ENCODE results near the gene SPATA45. TPM values are rescaled to one million over a fixed set of nuclear protein-coding genes. Genes with fewer than 3 reads are reported as not detected.
"Not testable (repeated sequence)": the region's sequence is repeated elsewhere in the genome, so short reads cannot be mapped to it uniquely, and the experiment has no call there.

SPATA45 gene
- total and polyA plus RNA-seq, 3 donors from 2014 or later: 3.2 to 14.3 (median 11.1) TPM

GRCh38 chr1:212853658-212854057, 6.2 kb upstream of the SPATA45 start:
- TF ChIP-seq CTCF (IDR thresholded peaks at IDR 0.05) (no peak), POLR2A (IDR thresholded peaks at IDR 0.05) (no peak)
- H3K4me1 ChIP-seq: no peaks in the 10 kb centered on the region
- no peak overlapping the region for H3K27ac ChIP-seq
- intact Hi-C loops (cut with DNase I; ENCODE audit: low total_unique reads): no loop called here
- H3K9me3 ChIP-seq: no peaks in the 10 kb centered on the region
- peak; percentile 23 for DNase-seq
- H3K4me3 ChIP-seq: no peak overlapping the region
- H3K36me3 ChIP-seq (ENCODE audit: low read depth, missing control alignments): no peaks in the 10 kb centered on the region
- no peaks in the 10 kb centered on the region for H3K27me3 ChIP-seq
- WGBS, 2 donors: 69 to 81% methylated on average over 5 of the region's 5 CpGs

DNA sequence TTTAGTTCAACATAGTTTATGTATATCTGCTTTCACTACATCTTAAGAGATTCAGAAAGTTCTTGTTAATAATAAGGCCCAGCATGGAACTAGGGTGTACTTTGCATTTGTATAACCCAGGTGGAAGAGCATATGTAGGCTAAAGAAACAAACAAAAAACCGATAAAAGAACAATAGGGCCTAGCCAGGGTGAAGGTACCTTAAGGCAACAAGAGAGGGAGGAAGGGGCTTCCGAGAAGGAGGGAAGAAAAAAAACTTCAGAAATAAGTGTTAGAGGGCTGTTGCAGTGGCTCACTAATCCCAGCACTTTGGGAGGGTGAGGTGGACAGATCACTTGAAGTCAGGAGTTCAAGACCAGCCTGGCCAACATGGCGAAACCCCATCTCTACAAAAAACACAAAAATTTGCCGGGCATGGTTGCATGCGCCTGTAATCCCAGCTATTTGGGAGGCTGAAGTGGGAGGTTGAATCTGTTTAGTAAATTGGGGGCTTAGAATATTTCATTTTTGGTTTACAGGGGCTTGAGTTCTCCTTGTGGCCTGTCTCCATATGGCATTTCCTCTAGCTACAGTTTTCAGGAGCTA, 4.7 kb upstream of the SPATA45 start:
- no peak for DNase-seq
- Histone ChIP-seq H3K27ac (no peak overlapping the region), H3K27me3 (no peaks in the 10 kb centered on the region), H3K36me3 (ENCODE audit: low read depth, missing control alignments) (no peaks in the 10 kb centered on the region), H3K4me3 (no peak overlapping the region), H3K4me1 (no peaks in the 10 kb centered on the region), H3K9me3 (no peaks in the 10 kb centered on the region)
- WGBS, 2 donors: 92% methylated on average over 5 of the region's 5 CpGs
- intact Hi-C loops (cut with DNase I; ENCODE audit: low total_unique reads): no loop called here
- TF ChIP-seq POLR2A (IDR thresholded peaks at IDR 0.05) (no peak), CTCF (IDR thresholded peaks at IDR 0.05) (no peak)

DNA sequence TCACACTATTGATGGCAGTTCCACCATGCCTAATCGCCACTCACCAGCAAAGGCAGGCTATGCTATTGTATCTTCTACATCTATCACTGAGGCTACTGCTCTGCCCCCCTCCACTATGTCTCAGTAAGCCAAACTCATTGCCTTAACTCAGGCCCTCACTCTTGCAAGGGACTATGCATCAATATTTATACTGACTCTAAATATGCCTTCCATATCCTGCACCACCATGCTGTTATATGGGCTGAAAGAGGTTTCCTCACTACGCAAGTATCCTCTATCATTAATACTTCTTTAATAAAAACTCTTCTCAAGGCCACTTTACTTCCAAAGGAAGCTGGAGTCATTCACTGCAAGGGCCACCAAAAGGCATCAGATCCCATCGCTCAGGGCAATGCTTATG, 2.9 kb downstream of the SPATA45 start:
- not testable (repeated sequence) for H3K9me3 ChIP-seq; H3K36me3 ChIP-seq (ENCODE audit: low read depth, missing control alignments)
- WGBS, 2 donors: 79 to 95% methylated on average over 3 of the region's 3 CpGs

GRCh38 chr1:212838145-212838544, 9.3 kb downstream of the SPATA45 start:
- TF ChIP-seq POLR2A (IDR thresholded peaks at IDR 0.05) (no peak), CTCF (IDR thresholded peaks at IDR 0.05) (no peak)
- intact Hi-C loops (cut with DNase I; ENCODE audit: low total_unique reads): no loop called here
- Histone ChIP-seq H3K4me3 (no peak overlapping the region), H3K27me3 (no peaks in the 10 kb centered on the region), H3K4me1 (no peaks in the 10 kb centered on the region), H3K36me3 (ENCODE audit: low read depth, missing control alignments) (no peaks in the 10 kb centered on the region), H3K9me3 (no peaks in the 10 kb centered on the region), H3K27ac (no peak overlapping the region)
- 93 to 95% methylated on average over 5 of the region's 5 CpGs for WGBS, 2 donors
- DNase-seq: no peak

More for the DNA sequence above, 2.9 kb downstream of the SPATA45 start:
- H3K4me3 ChIP-seq; H3K4me1 ChIP-seq; H3K27ac ChIP-seq; intact Hi-C loops (cut with DNase I; ENCODE audit: low total_unique reads); DNase-seq; H3K27me3 ChIP-seq: not testable (repeated sequence)

DNA sequence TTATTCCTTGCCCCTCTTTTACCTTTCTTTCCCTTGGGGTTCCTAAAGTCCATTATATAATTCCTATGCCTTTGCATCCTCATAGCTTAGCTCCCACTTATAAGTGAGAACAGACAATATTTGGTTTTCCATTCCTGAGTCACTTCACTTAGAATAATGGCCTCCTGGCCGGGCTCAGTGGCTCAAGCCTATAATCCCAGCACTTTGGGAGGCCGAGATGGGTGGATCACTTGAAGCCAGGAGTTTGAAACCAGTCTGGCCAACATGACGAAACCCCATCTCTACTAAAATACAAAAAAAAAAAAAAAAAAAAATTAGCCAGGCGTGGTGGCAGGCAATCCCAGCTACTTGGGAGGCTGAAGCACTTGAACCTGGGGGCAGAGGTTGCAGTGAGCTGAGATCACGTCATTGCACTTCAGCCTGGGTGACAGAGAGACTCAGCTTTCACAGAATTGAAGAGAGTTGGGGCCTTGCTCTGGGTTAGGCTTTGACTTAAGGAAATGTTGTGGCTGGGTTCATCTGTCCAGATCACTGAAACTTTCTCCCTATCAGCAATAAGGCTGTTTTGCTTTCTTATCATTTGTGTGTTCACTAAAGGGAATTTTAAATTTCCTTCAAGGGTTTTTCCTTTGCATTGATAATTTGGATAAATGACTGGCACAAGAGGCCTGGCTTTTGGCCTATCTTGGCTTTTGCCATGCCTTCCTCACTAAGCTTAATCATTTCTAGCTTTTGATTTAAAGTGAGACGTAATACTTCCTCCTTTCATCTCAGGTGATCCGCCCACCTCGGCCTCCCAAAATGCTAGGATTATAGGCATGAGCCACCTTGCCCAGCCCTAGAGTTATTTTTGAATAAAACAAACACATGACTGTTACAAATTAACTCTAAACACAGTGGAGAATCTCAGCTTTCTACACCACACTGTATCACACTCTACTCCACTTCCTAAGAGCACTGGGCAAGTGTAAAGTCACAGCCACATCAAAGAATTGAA, 13.9 kb downstream of the SPATA45 start:
- 83 to 86% methylated on average over 8 of the region's 8 CpGs for WGBS, 2 donors
- H3K9me3 ChIP-seq; H3K4me3 ChIP-seq; intact Hi-C loops (cut with DNase I; ENCODE audit: low total_unique reads); H3K27ac ChIP-seq; H3K4me1 ChIP-seq; H3K36me3 ChIP-seq (ENCODE audit: low read depth, missing control alignments); H3K27me3 ChIP-seq; DNase-seq: not testable (repeated sequence)
